HG02610 (cell line): ENCODE data around the gene TMEM81.

Experiments
- ATAC-seq: cut with Tn5 transposase; IDR thresholded peaks from one replicate; pipeline ENCODE4 v1.9.1; 2021; ENCODE audit warnings: mild to moderate bottlenecking, moderate library complexity; ENCODE audit not compliant: unreplicated experiment

TMEM81 gene

DNA sequence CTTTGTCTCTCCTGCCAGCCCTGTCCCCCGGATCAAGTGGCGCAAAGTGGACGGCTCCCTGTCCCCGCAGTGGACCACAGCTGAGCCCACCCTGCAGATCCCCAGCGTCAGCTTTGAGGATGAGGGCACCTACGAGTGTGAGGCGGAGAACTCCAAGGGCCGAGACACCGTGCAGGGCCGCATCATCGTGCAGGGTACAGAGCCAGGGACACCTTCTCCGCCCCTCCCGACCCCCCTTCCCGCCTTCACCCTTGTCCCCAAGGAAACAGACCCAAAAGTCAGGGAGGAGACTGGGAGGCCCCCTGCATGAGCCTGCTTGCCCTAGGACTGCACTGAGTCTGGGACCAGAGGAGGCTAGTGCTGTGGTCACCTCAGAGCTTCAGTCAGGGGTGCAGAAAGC, 23.0 kb downstream of the TMEM81 start:
- no peak for ATAC-seq

DNA sequence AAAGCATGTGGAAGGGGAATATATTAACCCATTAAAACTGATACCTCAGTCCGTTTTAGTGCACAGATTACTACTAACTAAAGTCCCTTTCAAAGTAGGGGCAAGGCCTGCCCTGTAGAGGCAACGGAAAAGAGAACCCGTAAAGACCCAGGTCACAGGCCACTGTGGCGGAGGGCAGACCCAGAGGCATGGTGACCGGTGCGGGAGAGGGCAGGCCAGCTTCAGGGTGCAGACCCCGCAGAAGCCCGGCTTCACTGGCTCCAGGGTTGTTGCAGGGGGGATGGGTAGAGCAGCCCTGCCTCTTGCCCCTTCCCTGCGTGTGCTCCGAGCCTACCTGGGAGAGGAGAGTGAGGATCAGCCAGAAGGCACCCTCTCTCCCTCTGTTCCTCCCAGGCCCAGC, 23.5 kb downstream of the TMEM81 start:
- no peak for ATAC-seq

DNA sequence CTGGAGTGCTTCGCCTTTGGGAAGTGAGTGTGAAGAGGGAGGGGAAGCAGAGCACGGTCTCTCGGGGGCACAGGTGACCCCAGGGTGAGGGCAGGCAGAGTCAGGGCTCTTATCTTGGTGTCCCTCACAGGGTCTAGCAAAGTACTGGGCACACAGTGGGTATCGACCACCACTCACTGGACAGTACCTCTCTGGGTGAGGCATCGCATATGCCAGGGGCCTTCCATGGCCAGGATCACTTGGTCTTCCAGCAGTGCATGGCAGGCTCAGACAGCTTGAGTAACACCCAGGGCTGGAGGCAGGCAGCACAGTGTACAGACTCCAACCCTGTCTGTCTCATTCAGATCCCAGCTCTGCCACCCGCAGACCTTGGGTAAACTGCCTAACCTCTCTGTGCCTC, 24.6 kb downstream of the TMEM81 start:
- ATAC-seq = no peak

DNA sequence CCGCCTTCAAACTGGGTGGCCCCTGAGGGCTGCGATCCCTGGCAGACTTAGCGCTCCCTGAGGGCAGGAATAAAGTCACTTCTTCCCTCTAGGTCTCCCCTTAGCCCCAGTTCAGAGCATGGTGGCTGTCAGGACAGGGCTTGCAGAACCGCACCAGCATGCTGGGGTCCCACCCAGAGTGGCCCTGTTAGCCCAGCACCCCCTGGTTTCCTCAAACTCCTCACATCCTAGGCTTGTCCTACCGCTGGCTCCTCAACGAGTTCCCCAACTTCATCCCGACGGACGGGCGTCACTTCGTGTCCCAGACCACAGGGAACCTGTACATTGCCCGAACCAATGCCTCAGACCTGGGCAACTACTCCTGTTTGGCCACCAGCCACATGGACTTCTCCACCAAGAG, 25.4 kb downstream of the TMEM81 start:
- ATAC-seq = no peak

DNA sequence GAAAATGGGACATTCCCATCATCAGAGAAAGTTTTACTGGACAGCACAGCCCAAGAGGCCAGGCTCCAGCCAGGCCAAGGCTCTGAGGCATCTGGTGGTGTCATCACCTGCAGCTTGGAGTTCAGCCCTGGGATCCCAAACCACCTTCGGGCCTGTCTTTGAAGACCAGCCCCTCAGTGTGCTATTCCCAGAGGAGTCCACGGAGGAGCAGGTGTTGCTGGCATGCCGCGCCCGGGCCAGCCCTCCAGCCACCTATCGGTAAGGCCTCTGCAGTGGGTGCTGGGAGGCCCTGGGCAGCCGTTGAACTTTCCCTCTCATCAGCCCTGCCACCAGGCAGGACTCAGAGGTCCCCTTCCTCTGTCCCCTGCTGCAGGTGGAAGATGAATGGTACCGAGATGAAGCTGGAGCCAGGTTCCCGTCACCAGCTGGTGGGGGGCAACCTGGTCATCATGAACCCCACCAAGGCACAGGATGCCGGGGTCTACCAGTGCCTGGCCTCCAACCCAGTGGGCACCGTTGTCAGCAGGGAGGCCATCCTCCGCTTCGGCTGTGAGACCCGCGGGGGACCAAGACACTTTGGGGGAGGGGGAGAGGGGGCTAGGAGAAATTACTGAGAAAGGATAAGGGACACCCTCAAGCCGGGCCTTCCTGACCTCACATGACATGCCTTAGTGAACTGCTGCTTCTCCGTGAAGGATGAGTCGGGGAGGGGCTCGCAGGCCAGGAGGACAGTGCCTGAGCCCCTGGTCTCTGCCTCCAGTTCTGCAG, 26.3 kb downstream of the TMEM81 start:
- ATAC-seq = no peak

DNA sequence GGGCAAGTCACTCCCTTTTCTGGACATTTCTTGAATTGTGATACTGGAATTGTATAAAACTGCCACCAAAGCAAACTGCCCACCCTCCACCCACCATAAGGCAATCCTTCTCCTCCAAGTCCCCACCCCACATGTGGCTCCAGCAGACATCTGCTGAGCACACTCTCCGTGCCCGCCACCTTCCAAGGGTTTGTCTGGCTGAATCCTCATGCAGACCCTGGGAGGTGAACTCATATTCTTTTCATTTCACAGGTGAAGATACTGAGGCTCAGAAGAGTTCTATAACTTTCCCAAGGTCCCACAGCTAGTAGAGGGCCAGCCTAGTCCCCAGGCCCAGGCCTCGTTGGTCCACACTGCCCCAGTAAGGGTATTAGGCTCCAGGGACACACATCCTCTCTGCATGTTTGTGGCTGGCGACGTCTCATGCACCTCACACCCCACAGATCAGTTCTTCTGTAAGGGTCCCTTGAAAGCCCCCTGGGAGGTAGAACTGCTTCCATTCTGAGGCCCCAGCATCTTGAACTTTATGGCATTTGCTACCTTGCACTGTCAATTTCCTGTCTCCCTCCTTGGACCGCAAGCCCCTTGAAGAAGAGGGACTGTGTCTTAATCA, 27.2 kb downstream of the TMEM81 start:
- ATAC-seq = no peak

DNA sequence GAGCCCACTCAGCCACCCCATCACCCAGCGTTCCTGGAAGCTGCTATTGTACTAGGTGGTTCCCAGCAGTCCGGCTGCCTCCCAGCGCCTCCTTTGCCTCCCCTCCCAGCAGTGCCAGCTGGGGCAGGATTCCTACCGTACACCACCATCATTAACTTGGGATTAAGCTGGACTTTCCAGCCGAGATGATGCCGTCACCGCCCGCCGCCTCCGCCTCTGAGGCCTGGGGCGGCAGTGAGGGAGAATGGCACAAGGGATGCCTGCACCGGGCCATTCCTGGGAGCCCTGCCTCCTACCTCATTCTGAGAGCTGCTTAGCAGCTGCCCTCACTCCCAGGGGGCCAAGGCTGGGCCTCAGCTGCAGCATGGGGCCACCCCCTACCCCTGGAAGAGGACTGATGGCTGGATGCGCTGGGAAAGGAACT, 28.1 kb downstream of the TMEM81 start:
- ATAC-seq = no peak

DNA sequence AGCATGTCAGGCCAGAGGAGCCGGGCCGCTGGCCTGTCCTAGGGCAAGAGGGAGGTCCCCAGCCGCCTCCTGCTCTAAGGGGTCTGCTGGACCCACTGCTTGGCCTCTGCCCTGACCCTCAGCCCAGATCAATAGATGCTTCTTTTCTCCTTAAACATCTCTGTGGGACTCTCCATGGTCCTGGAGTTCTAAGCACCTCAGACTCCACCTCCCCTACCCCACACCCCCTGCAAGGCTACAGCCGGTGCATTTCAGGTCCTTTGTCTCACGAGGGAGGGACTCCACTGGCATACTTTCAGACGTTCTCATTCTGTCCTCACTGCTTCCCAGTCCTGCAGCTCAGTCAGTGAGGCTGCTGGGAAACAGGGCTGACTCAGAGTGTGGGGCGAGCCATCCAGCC, 30.2 kb downstream of the TMEM81 start:
- ATAC-seq = no peak

DNA sequence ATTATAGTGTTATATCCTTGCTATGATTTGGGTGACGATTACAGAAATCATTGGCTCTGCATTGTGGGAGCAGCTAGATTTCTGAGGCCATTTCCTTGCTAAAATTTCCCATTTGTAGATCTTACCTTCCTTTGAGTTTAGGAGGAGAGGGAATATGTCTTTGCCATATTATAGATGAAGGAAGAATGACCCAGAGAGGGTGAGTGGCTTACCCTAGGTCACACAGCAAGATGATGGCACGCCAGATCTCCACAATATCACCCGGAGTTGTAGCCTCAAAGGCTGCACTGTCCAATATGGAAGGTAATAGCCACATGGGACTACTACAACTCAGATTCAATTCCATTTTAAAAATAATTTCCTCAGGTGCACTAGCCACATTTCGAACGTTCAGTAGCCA, 31.0 kb downstream of the TMEM81 start:
- no peak for ATAC-seq

DNA sequence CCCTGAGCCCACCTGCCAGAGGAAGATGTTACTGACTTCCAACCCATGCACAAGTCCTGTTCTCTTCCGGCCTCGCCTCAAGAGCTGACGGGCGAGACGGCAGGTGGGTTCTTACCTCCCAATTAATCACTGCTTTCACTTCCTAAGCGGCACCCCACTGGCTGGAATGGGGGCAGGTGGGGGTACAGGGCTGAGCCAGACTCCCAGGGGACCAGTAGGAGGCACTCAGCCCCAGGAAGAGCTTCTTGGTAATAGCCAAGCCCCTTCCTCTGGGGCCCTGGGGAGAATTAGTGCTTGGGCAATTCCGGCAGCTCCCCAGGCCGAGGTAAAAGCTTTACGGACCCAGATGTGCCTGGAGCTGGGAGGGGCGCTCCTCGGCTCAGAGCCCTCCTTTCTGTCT, 31.6 kb downstream of the TMEM81 start:
- no peak for ATAC-seq

DNA sequence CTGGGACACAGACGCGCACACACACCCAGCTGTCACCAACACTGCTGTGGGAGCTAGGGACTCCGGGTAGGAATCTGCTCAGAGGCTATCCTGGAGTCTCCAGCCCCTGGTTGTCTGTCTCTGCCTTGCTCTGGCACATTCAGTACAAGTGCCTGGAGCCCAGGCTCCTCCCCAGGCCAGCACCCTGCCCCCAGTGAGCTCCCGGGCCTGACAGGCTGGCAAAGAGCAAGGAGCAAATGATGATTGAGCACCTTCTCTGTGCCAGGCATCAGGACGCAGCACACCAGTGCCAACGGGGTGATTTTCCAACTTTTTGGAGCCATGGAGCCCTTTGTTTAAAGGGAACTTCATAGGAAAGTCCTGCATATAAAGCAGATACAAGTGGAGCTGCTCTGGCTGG, 34.8 kb downstream of the TMEM81 start:
- ATAC-seq = no peak

DNA sequence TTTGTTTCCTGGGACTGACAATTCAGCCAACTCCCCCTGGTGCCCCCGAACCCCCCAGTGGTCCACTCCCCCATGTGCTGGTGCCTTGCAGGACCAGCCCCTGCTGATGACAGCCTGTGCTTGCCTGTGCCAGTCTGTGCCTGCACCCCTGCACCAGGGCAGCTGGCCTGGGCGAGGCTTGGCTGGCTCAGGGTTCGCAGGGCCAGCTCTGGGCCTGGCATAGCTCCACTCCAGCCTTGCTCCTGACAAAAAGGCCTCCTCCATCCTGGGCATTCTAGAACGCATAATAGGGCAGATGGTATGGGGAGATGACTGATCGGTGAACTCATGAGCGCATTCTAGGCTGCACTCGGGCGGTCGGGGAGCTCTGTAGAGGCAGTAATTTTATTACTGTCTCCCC, 35.9 kb downstream of the TMEM81 start:
- no peak for ATAC-seq

DNA sequence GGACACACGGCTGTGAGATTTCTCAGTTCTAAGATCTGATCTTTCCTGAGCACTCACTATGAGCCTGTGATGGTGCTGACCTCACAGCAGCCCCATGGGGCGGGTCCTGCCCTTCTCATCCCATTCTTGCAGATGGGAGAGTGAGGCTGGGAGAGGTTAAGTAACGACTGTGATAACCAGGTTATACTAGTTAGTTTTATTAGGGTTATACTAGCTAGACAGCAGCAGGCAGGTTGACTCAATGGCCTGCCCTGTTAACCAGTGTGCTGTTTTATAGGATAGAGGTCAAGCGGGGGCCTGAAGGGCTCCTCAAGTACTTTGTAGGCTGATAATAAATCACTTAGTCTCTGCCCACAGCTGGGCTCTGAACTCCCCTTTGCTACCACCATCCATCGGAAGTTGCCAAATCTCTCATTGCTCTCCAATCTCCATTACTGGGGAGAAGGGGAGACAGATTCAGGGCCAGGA, 36.5 kb downstream of the TMEM81 start:
- ATAC-seq = no peak

DNA sequence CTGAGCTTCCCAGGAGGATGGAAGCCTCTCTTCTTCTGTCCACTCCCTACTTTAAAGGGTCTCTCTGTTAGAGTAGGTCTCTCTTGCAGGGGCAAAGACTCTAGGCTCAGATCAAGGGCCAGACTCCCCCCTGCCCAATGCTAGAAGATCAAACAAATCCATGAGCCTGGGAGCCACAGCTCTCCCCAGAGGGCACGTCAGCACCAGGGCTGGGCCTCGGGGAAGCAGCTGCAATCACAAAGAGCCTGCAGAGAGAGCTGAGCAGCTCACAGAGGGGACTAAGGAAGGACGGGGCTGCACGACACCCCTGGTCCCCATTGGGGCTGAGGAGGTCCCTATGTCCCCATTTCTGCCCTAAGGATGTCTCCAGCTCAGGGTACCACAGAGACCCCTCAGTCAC, 37.4 kb downstream of the TMEM81 start:
- ATAC-seq = no peak

DNA sequence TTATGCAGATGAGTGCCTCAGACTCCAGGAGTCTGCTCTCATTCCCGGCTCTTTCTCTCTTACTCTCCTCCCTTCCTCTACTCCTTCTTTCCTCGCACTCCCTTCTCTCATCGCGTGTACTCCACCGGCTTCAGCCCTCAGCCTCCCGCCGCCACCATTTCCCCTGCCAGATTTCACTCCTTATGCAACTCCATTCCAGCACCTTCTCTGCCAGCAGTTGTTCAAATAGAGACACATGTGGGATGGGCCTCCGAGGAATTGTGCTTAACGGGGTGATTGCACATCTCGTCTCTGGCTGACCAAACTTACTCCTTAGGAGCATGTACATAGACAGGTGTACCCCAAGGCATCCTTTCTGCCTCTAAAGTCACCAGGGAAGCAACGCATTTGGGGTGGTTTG, 39.1 kb downstream of the TMEM81 start:
- no peak for ATAC-seq

DNA sequence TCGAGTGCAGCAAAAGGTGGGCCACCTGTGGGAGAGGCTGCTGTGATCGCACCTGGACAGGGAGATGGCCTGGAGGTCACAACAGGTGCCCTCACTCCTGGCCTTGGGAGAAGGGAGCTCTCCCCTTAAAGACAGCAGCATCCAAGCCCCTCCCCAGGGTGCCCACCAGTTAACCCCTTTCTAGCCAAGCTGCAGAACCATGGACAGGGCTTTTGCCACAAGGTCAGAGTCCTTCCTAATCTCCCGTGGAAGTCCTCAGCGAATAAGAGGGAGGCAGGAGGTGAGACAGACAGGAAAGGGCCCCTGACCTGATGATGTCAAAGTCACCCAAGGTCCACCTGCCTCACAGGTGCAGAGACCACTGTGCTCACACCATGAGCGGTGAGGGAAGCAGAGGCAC, 39.5 kb downstream of the TMEM81 start:
- no peak for ATAC-seq

DNA sequence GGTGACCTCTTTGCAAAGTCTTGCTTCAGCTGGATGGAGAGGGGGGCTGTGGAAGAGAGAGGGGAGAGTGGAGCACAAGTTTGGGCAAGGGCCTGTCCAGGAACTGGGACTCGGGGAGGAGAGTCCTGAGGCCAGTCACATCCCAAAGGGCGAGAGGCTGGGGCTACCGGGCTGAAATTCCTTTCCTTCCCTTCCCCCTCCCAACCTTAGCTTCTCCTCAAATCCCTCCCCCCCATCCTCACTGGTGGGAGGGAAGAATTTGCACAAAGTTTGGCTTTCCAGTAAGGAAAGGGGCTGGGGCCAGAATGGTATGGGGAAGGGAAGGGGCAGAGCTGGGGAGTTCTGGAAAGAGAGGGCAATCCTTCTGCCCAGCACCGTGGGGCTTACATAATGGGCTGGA, 40.4 kb downstream of the TMEM81 start:
- no peak for ATAC-seq

DNA sequence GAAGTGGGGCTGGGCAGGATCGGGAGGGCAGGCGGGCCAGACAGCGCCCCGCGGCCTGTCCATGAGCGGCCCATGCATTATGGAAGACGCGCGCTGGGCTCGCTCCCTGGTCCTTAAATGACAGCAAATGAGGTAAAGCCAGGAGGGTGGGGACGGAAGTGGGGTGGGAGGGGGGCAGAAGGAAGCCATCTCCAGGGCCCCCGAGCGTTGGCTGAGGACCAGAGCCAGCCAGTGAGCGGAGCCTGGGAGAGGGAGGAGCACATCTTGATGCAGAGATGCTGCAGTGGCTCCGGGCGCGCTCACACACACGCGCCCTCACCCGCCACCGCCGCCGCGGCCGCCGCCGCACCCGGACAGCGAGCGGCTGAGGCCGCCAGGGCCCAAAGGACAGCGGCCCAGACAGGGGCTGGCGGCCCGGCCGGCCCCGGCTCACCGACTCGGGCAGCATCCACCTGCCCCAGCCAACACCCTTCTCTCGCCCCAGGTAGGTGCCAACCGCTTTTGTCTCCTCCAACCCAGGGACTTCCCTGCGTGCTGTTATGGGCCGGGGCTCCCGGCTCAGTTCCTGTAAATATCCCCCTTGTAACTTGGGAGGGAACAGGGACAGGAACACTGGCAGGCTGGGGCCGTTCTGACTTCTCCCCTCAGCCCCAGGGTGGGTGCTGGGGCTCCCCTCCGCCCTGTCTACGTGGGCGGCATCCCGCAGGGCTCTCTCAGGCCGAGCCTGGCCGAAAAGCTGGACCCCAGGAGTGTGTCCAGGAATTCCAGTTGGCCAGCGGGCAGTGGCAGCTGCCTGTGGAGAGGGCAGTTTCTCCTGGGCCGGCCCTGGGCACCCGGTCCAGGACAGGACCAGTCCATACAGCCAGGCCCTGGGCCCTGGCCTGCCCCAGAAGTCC, 41.1 kb downstream of the TMEM81 start, which contains the start of gene CNTN2:
Gene CNTN2, plus strand, starts transcription at position 302 of the 896 bp plus-strand sequence. CDS start 9,974 bp downstream, outside the sequence.
- ATAC-seq = no peak

DNA sequence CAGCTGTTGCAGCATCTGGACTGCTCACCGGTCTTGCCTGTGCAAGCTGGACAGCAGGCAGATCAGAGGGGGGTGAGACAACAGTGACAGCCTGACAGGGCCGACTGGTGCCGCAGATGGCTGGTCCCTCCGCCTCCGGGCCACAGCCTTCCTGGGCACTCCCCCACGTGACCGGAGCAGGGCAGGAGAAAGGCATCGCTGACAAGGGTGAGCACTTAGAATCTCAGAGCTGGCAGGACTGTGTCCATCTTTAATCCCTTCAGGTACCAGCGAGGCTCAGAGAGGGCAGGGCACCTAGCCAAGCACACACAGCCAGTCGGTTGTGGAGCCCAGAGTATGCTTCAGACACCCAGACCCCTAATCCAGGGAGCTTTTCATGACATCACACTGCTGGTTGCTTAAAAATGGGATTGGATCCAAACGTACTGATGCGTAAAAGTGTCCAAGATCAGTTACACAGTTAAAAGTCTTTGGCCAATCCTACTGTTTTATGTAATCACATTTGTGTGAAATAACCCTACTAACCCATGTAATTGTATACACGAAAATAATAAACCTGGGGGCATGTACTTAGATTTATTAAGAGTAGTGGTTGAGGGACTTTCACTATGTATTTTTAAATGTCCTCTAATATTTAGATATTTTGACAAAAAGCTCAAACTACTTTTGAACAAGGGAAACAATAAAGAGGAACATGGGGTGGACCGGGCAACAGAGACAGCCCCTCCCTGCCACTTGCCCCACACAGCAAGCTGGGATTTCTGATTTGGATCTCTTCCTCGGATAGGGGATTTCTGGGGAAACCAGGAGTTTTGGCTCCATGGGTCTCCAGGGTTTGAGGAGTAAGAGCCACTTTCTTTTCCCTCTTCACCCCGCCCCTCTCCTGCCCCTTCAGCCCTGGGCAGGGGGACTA, 42.0 kb downstream of the TMEM81 start:
- no peak for ATAC-seq

DNA sequence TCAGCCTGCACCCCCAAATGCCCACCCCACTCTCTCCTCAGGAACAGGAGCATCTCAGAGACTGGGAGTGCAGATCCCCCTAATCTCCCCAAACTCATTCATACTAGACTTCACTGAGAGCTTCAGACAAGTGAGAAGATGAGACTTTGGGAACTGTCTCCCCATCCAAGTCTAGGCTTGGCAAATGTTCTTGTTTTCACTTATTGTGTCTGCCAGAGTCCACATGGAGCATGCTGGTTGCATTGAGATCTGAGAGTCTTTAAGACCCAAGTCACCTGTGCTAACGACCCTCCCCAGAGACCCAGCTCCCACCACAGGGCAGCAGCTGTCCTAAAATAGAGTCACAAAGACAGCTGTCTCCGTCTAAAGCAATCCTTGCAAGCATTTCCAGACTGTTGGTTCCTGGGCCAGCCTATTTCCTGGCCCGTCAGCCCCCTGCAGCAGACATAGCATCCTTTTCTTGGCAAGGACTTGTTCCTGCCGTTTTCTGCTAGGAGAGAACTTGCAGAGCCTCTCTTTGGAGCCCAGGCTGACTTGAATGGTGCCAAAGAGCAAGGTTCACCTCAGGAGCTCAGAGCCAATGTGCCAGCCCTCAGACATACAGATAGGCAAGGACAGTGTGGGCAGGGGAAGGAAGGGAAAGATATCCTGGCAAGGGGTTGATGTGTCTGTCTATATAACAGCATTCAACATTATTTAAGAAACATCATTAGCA, 43.1 kb downstream of the TMEM81 start:
- no peak for ATAC-seq
